ENCODE results near the gene FUT4.

The FUT4 gene

GRCh38 chr11:94590352-94591041, 46.8 kb downstream of the FUT4 start:
- H3K27me3 Mint-ChIP-seq = no peaks in the 10 kb centered on the region
- no peaks in the 10 kb centered on the region for H3K9me3 Mint-ChIP-seq
- H3K36me3 Mint-ChIP-seq (ENCODE audit: low read depth) = no peaks in the 10 kb centered on the region
- H3K4me1 Mint-ChIP-seq (ENCODE audit: low read depth) = no peaks in the 10 kb centered on the region
- H3K27ac Mint-ChIP-seq = no peak overlapping the region
- DNase-seq = no peak
- no peak overlapping the region for H3K4me3 Mint-ChIP-seq

- Mint-ChIP-seq H3K27ac (no peak overlapping the region), H3K4me1 (ENCODE audit: low read depth) (no peaks in the 10 kb centered on the region), H3K9me3 (no peaks in the 10 kb centered on the region), H3K4me3 (no peak overlapping the region), H3K27me3 (no peaks in the 10 kb centered on the region), H3K36me3 (ENCODE audit: low read depth) (no peaks in the 10 kb centered on the region)
- no peak for DNase-seq
These were observed 49.3 kb downstream of the FUT4 start for GRCh38 chr11:94593030-94593429.

- Mint-ChIP-seq H3K27me3 (no peaks in the 10 kb centered on the region), H3K27ac (no peak overlapping the region), H3K4me3 (no peak overlapping the region), H3K4me1 (ENCODE audit: low read depth) (no peaks in the 10 kb centered on the region), H3K36me3 (ENCODE audit: low read depth) (no peaks in the 10 kb centered on the region), H3K9me3 (no peaks in the 10 kb centered on the region)
- no peak for DNase-seq
These were observed 51.4 kb downstream of the FUT4 start for GRCh38 chr11:94595076-94595475.

GRCh38 chr11:94597896-94598295, 54.2 kb downstream of the FUT4 start:
- no peaks in the 10 kb centered on the region for H3K9me3 Mint-ChIP-seq
- no peak for DNase-seq
- H3K4me3 Mint-ChIP-seq = no peak overlapping the region
- H3K27me3 Mint-ChIP-seq = no peaks in the 10 kb centered on the region
- H3K4me1 Mint-ChIP-seq (ENCODE audit: low read depth) = peaks cover under 1% of the 10 kb centered on the region
- H3K36me3 Mint-ChIP-seq (ENCODE audit: low read depth) = no peaks in the 10 kb centered on the region
- H3K27ac Mint-ChIP-seq = no peak overlapping the region
